ENCODE results near the gene NME7.

Gene NME7

GRCh38 chr1:169106921-169107602 lies 260.5 kb downstream of the NME7 start:
- DNase-seq (ENCODE audit: low read depth), result no peak

GRCh38 chr1:169106095-169106920 lies 261.3 kb downstream of the NME7 start, which contains the start of gene ATP1B1:
TSS of gene ATP1B1 (plus strand) at chr1:169106690. CDS start at chr1:169106830, 140 bp downstream.
- peak; percentile 68 for DNase-seq (ENCODE audit: low read depth)

GRCh38 chr1:169105434-169106094 lies 262.0 kb downstream of the NME7 start:
- DNase-seq (ENCODE audit: low read depth), result no peak

GRCh38 chr1:169105087-169105433 lies 262.5 kb downstream of the NME7 start:
- no peak for DNase-seq (ENCODE audit: low read depth)

GRCh38 chr1:169103480-169103893 lies 264.1 kb downstream of the NME7 start:
- no peak for DNase-seq (ENCODE audit: low read depth)

GRCh38 chr1:169103002-169103401 lies 264.6 kb downstream of the NME7 start:
- DNase-seq (ENCODE audit: low read depth), result no peak

GRCh38 chr1:169102567-169102966 lies 265.0 kb downstream of the NME7 start:
- DNase-seq (ENCODE audit: low read depth), result no peak

- no peak for DNase-seq (ENCODE audit: low read depth)
Observed at GRCh38 chr1:169100651-169101088, 266.9 kb downstream of the NME7 start.

GRCh38 chr1:169100208-169100607 lies 267.4 kb downstream of the NME7 start:
- DNase-seq (ENCODE audit: low read depth), result no peak

- DNase-seq (ENCODE audit: low read depth), result no peak
Observed at GRCh38 chr1:169099561-169099960, 268.0 kb downstream of the NME7 start.

GRCh38 chr1:169098380-169098779 lies 269.2 kb downstream of the NME7 start:
- DNase-seq (ENCODE audit: low read depth), result no peak

GRCh38 chr1:169094897-169095569 lies 272.6 kb downstream of the NME7 start:
- no peak for DNase-seq (ENCODE audit: low read depth)

GRCh38 chr1:169092399-169092798 lies 275.2 kb downstream of the NME7 start:
- DNase-seq (ENCODE audit: low read depth), result no peak

GRCh38 chr1:169091480-169091941 lies 276.1 kb downstream of the NME7 start:
- no peak for DNase-seq (ENCODE audit: low read depth)

- DNase-seq (ENCODE audit: low read depth), result no peak
Observed at GRCh38 chr1:169090900-169091311, 276.7 kb downstream of the NME7 start.

GRCh38 chr1:169090308-169090899 lies 277.2 kb downstream of the NME7 start:
- no peak for DNase-seq (ENCODE audit: low read depth)

- no peak for DNase-seq (ENCODE audit: low read depth)
Observed at GRCh38 chr1:169089776-169090175, 277.8 kb downstream of the NME7 start.

GRCh38 chr1:169087876-169088275 lies 279.7 kb downstream of the NME7 start:
- DNase-seq (ENCODE audit: low read depth), result no peak

GRCh38 chr1:169086603-169087455 lies 280.8 kb downstream of the NME7 start:
- DNase-seq (ENCODE audit: low read depth), result no peak

GRCh38 chr1:169085911-169086310 lies 281.7 kb downstream of the NME7 start:
- DNase-seq (ENCODE audit: low read depth), result no peak
